Measurements from ENCODE around the gene PLIN3. TPM values are rescaled to one million over a fixed set of nuclear protein-coding genes. Genes with fewer than 3 reads are reported as not detected.

PLIN3 gene, protein sequence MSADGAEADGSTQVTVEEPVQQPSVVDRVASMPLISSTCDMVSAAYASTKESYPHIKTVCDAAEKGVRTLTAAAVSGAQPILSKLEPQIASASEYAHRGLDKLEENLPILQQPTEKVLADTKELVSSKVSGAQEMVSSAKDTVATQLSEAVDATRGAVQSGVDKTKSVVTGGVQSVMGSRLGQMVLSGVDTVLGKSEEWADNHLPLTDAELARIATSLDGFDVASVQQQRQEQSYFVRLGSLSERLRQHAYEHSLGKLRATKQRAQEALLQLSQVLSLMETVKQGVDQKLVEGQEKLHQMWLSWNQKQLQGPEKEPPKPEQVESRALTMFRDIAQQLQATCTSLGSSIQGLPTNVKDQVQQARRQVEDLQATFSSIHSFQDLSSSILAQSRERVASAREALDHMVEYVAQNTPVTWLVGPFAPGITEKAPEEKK
- 94.8 and 97.3 TPM in 2 replicates for total RNA-seq

DNA sequence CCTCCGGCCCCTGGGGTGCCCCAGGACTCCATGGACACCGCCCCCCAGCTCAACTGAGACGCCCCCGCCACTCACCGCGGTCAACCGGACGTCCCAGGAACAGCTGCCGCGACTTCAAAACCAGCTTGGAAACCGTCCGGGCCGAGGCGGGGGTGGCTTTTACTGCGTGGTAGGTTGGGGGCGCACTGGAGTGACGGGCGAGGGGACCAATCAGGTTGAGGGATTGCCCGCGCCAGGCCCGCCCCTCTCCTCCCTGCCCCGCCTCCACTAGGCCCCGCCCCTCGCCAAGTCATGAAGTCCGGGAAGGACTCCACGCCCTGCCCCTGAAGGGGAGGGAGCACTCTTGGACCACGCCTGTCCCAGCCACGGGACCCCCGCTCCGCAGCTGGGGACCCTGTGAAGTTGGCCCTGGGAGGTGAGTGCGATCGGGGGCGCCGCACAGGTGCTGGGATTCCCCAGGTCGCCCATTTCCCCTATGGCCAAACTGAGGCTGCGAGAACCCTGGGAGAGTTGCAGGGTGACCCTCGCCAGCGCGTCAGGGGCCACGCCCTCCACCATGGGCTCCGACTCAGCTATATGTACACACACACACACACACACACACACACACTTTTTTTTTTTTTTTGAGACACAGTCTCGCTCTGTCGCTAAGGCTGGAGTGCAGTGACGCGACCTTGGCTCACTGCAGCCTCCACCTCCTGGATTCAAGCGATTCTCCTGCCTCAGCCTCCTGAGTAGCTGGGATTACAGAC lies at the start of gene PLIN3:
PLIN3 (minus strand) TSS at position 134 of the 752 bp plus-strand sequence. CDS start 6,273 bp downstream, outside the sequence.

DNA sequence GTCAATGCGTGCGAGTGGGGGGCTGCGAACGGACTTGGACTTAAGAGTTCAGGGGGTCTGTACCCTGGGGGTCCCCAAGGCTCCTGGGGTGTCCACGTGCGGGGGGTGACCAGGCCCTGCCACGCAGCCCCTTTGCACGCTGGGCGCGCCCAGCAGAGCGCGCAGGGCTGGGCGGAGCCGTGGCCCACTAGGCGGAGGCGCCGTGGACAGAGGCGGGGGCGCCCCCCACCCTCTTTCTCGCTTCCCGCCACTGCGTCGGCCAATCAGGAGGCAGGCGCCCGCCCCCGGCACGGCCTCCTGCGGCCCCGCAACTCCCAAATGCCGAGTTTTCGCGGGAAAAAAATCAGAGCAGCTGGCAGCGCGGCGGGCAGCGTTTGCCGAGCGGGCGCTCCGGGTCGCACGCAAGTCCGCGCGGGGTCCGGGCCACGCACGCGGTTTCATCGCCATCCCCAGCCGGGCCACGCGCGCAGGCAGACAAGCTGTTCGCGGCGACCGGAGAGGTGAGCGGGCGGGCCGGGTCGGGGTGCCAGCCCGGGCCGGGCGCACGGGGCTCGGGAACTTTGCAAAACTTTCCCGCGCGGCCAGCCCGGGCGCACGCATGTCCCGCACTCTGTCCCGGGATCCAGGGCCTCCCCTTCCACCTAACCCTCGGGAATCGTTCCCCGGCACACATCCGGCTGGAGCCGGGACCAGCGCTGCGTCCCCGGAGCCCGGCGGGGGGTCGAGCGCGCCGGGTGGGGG lies 41.9 kb upstream of the PLIN3 start, which contains the start of gene UHRF1:
UHRF1 (plus strand) TSS at position 346 of the 741 bp plus-strand sequence. CDS start 1,385 bp downstream, outside the sequence.

DNA sequence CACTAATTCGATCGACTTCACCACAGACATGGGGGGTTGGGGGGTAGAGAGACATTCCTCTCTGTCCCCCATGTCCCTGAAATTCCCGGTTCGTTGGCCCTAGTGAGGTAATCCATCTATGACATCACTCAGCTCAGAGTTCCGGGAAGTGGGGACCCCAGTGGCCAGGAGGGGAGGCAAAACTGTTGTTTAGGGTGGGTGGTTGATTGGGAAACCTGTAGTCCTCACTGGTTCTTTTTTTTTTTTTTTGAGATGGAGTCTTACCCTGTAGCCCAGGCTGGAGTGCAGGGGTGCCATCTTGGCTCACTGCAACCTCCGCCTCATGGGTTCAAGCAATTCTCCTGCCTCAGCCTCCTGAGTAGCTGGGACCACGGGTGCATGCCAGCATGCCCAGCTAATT lies 35.3 kb upstream of the PLIN3 start, which contains the start of gene ARRDC5:
ARRDC5 (minus strand) TSS at position 101 of the 400 bp plus-strand sequence; CDS start at position 30, 71 bp downstream.

DNA sequence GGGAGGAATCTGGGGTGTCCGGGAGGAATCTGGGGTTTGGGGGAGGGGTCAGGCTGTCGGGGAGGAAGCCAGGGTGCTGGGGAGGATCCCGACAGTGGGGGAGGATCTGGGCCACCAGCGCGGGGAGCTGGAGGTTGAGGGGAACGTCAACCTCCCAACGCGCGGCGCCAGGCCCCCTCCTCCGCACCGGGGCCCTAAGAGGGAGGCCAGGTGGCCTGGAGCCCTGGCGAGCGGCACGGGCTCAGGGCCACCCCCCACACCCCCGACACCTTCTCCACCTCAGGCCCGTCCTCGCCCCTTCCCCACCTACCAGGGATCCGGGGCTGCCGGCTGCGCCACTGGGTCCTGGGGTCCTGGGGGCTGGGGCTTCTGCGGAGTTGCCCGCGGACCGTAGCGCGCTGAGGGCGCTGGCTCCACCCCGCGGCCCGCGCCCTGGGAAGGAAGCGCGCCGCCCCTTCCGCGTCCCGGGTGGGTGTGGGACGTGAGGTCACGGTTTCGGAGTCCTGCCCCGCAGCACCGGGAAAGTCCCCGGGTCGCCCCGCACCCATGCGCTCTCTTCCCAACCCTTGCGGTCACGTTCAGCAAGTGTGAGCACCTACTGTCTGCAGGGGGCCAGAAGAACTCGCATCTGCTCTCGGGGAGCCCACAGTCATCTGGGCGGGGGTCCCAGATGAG lies 36.0 kb downstream of the PLIN3 start, which contains the start of gene TICAM1:
TICAM1 (minus strand) TSS at position 409 of the 675 bp plus-strand sequence. CDS start 13,335 bp downstream, outside the sequence.

DNA sequence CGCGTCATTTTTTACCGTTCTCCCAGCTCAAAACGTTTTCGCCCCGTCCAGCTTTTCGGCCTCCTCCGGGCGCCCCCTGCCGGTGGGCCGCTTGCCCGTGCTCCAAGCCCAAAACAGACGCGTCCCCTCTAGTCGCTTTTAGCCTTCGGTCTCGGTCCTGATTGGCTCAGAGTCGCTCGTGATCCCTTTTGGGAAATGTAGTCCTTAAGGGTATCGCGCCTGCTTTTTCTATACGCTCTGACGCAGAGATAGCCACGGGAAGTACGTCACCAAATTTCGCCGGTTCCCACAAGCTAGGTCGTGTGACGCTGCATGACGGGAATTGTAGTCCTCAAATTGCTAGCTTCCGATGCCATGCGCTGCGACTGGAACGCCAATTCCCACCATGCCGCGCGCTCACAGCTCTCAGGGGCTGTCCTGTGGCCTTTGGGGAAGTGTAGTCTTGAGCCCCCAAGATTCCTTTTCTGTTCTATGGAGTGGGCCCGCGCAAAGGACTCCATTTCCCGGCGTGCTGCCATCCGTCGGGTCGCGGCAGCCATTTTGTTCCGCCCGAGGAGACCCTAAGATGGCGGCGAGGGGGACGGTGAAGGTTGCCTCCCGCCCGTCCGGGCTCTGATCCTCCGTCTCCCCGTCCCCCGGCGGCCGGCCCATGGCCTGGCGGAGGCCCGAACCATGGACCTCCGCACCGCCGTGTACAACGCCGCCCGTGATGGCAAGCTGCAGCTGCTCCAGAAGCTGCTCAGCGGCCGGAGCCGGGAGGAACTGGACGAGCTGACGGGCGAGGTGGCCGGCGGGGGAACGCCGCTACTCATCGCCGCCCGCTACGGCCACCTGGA lies 76.1 kb downstream of the PLIN3 start, which contains the start of gene FEM1A:
FEM1A (plus strand) TSS at position 552 of the 836 bp plus-strand sequence; CDS start at position 673, 121 bp downstream.

Other genes with a start within 250 kb of the PLIN3 start
- 1.4 and 2.3 TPM in 2 replicates for gene TNFAIP8L1, start 228.2 kb downstream of the PLIN3 start, total RNA-seq
- 71.8 and 118 TPM in 2 replicates for gene MYDGF, start 197.3 kb downstream of the PLIN3 start, total RNA-seq
- 35.9 and 54.5 TPM in 2 replicates for gene DPP9, start 143.8 kb downstream of the PLIN3 start, total RNA-seq
- gene FEM1A, start 75.9 kb downstream of the PLIN3 start, total RNA-seq = 10.6 and 11.1 TPM in 2 replicates
- gene TICAM1, start 36.0 kb downstream of the PLIN3 start, total RNA-seq = 3.0 and 4.3 TPM in 2 replicates
- gene ARRDC5, start 35.2 kb upstream of the PLIN3 start, total RNA-seq = not detected in 2 replicates
- gene UHRF1, start 41.8 kb upstream of the PLIN3 start, total RNA-seq = 5.3 and 5.7 TPM in 2 replicates
- 23.9 and 28.4 TPM in 2 replicates for gene KDM4B, start 101.4 kb upstream of the PLIN3 start, total RNA-seq